Ishikawa (cell line): ENCODE results near the gene CYP2D6.

Experiments used
- CEBPB ChIP-seq: IDR thresholded peaks from 2 replicates; pipeline ENCODE4 v1.6.1; 2012
- CREB1 ChIP-seq: IDR thresholded peaks from 2 replicates; pipeline ENCODE4 v1.6.1; 2012; ENCODE audit warnings: low read depth
- EGR1 ChIP-seq: IDR thresholded peaks from 2 replicates; pipeline ENCODE4 v1.6.1; 2012
- EP300 ChIP-seq: IDR thresholded peaks from 2 replicates; pipeline ENCODE4 v1.6.1; 2012; ENCODE audit warnings: borderline replicate concordance
- FOXM1 ChIP-seq: IDR thresholded peaks from 2 replicates; pipeline ENCODE4 v1.6.1; 2012; ENCODE audit warnings: low read depth, borderline replicate concordance
- NFIC ChIP-seq: IDR thresholded peaks from 2 replicates; pipeline ENCODE4 v1.6.1; 2012
- RAD21 ChIP-seq: IDR thresholded peaks from 2 replicates; pipeline ENCODE4 v1.6.1; 2012; ENCODE audit warnings: low read depth
- TAF1 ChIP-seq: IDR thresholded peaks from 2 replicates; pipeline ENCODE4 v1.6.1; 2012; ENCODE audit warnings: low read depth, mild to moderate bottlenecking
- TCF12 ChIP-seq: IDR thresholded peaks from 2 replicates; pipeline ENCODE4 v1.6.1; 2012; ENCODE audit warnings: low read depth
- TEAD4 ChIP-seq: IDR thresholded peaks from 2 replicates; pipeline ENCODE4 v1.6.1; 2012
- YY1 ChIP-seq: IDR thresholded peaks from 2 replicates; pipeline ENCODE4 v1.6.1; 2012; ENCODE audit warnings: low read depth
- TF ChIP-seq, protein P1 (sequence below): IDR thresholded peaks from 2 replicates; pipeline ENCODE4 v1.6.1; 2012
- TF ChIP-seq, protein P2 (sequence below): IDR thresholded peaks from 2 replicates; pipeline ENCODE4 v1.6.1; 2012; ENCODE audit warnings: low read depth, mild to moderate bottlenecking

DNA sequence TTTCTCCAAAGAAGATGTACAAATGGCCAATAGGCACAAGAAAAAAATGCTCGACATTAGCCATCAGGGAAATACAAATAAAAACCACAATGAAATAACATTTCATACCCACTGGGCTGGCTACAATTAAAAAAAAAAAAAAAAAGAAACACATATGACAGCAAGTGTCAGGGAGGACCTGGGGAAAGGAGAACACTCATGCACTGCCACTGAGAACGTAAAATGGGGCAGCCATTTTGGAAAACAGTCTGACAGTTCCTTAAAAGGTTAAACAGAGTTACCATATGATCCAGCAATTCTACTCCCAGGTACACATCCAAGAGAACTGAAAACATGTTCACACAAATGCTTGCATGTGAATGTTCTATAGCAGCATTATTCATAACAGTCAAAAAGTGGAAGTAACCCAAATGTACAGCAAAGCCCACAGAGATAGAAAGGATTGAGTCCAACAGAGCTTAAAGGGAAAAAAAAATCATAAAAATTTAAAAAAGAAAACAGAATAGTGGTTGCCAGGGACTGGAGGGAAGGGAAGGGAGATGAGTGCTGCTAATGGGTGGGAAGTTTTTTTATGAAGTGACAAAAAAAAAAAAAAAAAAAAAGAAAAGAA is 48.4 kb upstream of the CYP2D6 start:
- TF ChIP-seq EP300, result no peak
- TF ChIP-seq CREB1, result no peak
- TF ChIP-seq TAF1, result no peak
- no peak for TF ChIP-seq CEBPB
- TF ChIP-seq YY1, result no peak
- no peak for TF ChIP-seq TEAD4
- TF ChIP-seq, protein P1, sequence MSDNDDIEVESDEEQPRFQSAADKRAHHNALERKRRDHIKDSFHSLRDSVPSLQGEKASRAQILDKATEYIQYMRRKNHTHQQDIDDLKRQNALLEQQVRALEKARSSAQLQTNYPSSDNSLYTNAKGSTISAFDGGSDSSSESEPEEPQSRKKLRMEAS, result no peak
- TF ChIP-seq, protein P2, sequence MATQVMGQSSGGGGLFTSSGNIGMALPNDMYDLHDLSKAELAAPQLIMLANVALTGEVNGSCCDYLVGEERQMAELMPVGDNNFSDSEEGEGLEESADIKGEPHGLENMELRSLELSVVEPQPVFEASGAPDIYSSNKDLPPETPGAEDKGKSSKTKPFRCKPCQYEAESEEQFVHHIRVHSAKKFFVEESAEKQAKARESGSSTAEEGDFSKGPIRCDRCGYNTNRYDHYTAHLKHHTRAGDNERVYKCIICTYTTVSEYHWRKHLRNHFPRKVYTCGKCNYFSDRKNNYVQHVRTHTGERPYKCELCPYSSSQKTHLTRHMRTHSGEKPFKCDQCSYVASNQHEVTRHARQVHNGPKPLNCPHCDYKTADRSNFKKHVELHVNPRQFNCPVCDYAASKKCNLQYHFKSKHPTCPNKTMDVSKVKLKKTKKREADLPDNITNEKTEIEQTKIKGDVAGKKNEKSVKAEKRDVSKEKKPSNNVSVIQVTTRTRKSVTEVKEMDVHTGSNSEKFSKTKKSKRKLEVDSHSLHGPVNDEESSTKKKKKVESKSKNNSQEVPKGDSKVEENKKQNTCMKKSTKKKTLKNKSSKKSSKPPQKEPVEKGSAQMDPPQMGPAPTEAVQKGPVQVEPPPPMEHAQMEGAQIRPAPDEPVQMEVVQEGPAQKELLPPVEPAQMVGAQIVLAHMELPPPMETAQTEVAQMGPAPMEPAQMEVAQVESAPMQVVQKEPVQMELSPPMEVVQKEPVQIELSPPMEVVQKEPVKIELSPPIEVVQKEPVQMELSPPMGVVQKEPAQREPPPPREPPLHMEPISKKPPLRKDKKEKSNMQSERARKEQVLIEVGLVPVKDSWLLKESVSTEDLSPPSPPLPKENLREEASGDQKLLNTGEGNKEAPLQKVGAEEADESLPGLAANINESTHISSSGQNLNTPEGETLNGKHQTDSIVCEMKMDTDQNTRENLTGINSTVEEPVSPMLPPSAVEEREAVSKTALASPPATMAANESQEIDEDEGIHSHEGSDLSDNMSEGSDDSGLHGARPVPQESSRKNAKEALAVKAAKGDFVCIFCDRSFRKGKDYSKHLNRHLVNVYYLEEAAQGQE, result no peak
- no peak for TF ChIP-seq RAD21
- no peak for TF ChIP-seq EGR1
- TF ChIP-seq FOXM1, result no peak
- no peak for TF ChIP-seq NFIC
- no peak for TF ChIP-seq TCF12
